H1 (cell line): ENCODE measurements around the gene ADGRV1. TPM values are rescaled to one million over a fixed set of nuclear protein-coding genes. Genes with fewer than 3 reads are reported as not detected.

Experiments
- GTF2F1 ChIP-seq: IDR thresholded peaks from 2 replicates; pipeline ENCODE4 v1.6.1; 2012; ENCODE audit warnings: low read depth, low read length, improper control_type of control experiment, borderline replicate concordance
- JUN ChIP-seq: IDR thresholded peaks from 2 replicates; pipeline ENCODE4 v1.6.1; 2011; ENCODE audit warnings: low read depth, mild to moderate bottlenecking, improper control_type of control experiment, low read length
- RXRA ChIP-seq: IDR thresholded peaks from 2 replicates; pipeline ENCODE4 v1.6.1; 2011; ENCODE audit warnings: low read depth, mild to moderate bottlenecking, low read length, moderate library complexity; ENCODE audit not compliant: insufficient read depth
- SP4 ChIP-seq: IDR thresholded peaks from 2 replicates; pipeline ENCODE4 v1.6.1; 2012; ENCODE audit warnings: low read length, inconsistent platforms
- TAF7 ChIP-seq: optimal IDR thresholded peaks from 2 replicates; pipeline ENCODE3; 2011; ENCODE audit warnings: low read depth, mild to moderate bottlenecking, inconsistent platforms, low read length, moderate library complexity, borderline replicate concordance
- TCF12 ChIP-seq: IDR thresholded peaks from 2 replicates; pipeline ENCODE4 v1.6.1; 2011; ENCODE audit warnings: low read depth, mild to moderate bottlenecking, low read length
- polyA plus RNA-seq, 7 experiments: library from polyadenylated mRNA; depleted of rRNA in 3 of 7; stranded (reverse) in 5 of 7; unstranded in 2 of 7; fragments of >200 nt in 5 of 7; fragments of 200-250 nt in 2 of 7; gene quantifications; 1 replicate in 5 of 7; 2 replicates in 1 of 7; 4 replicates in 1 of 7; pipeline versions ENCODE4 v1.2.1 to v1.2.3, GENCODE V29; 2011 to 2013; ENCODE audit warnings: missing spikeins in 2 of 7, mixed read lengths in 2 of 7
- total RNA-seq: library from RNA; stranded (reverse); fragmentation: NEBNext Ultra II Directional; extraction: Animal tissue kit (Norgen Biotek cat#: 25700); gene quantifications from 2 replicates; pipeline ENCODE4 v1.2.1, GENCODE V29; 2021

ADGRV1 gene
- total and polyA plus RNA-seq, 2 of the 8 experiments (the other 6 are each of a cell fraction or from before 2014, with no cell fraction given): 53.1 to 62.2 TPM

- TF ChIP-seq RXRA: no peak
- no peak for TF ChIP-seq JUN
- no peak for TF ChIP-seq TAF7
- TF ChIP-seq GTF2F1: no peak
- no peak for TF ChIP-seq SP4
- no peak for TF ChIP-seq TCF12
These were observed 78.4 kb downstream of the ADGRV1 start (continued) for GRCh38 chr5:90636948-90637347.
